Lung (tissue), 12 donors: ENCODE data around the gene GALNT10. TPM values are rescaled to one million over a fixed set of nuclear protein-coding genes. Genes with fewer than 3 reads are reported as not detected.

Experiments
- ATAC-seq: fragments of 200-7000 bp; cut with Tn5 transposase; one replicate; pipeline ENCODE4 v1.9.1; 2020; ENCODE audit warnings: moderate number of reproducible peaks; ENCODE audit not compliant: insufficient read depth, low FRiP score
- DNase-seq, 3 donors: peaks; one replicate each; pipeline ENCODE4 v3.0.0-alpha.2; 2013 to 2017
- H3K27ac ChIP-seq, 2 donors: one replicate each; pipeline ENCODE4 v1.5.1; 2013; ENCODE audit warnings: mild to moderate bottlenecking in 2 of 2, moderate library complexity in 2 of 2, control low read depth in 1 of 2, inconsistent platforms in 1 of 2, low read depth in 1 of 2, low read length in 1 of 2
- H3K27me3 ChIP-seq, 3 donors: one replicate each; pipeline ENCODE4 v1.5.1; 2013; ENCODE audit warnings: low read length in 2 of 3; ENCODE audit not compliant: control insufficient read depth in 3 of 3, insufficient read depth in 3 of 3
- H3K36me3 ChIP-seq, 4 donors: one replicate each; pipeline ENCODE4 v1.5.1; 2013; ENCODE audit warnings: low read length in 4 of 4, mild to moderate bottlenecking in 1 of 4, moderate library complexity in 1 of 4; ENCODE audit not compliant: control insufficient read depth in 4 of 4, insufficient read depth in 4 of 4
- H3K4me1 ChIP-seq, 5 donors: one replicate each; pipeline ENCODE4 v1.5.1; 2013; ENCODE audit warnings: low read length in 5 of 5, mild to moderate bottlenecking in 2 of 5, moderate library complexity in 1 of 5; ENCODE audit not compliant: control insufficient read depth in 5 of 5, insufficient read depth in 5 of 5
- H3K4me3 ChIP-seq: one replicate; pipeline ENCODE4 v1.5.1; 2013; ENCODE audit warnings: mild to moderate bottlenecking, control low read depth, moderate library complexity
- H3K9ac ChIP-seq, 2 donors: one replicate each; pipeline ENCODE4 v1.5.1; 2013; ENCODE audit warnings: low read length in 2 of 2, control low read depth in 1 of 2; ENCODE audit not compliant: insufficient read depth in 1 of 2
- H3K9me3 ChIP-seq, 4 donors: one replicate each; pipeline ENCODE4 v1.5.1; 2013; ENCODE audit warnings: low read length in 3 of 4, mild to moderate bottlenecking in 1 of 4, moderate library complexity in 1 of 4; ENCODE audit not compliant: control insufficient read depth in 4 of 4, insufficient read depth in 3 of 4
- WGBS, 2 donors: extraction: QIAGEN DNeasy Blood & Tissue Kit; methylation state at CpG; one replicate each; pipeline ENCODE4 v1.1.7; 2013; 5-methylcytosine and 5-hydroxymethylcytosine counted together
- polyA plus RNA-seq, 2 donors: library from polyadenylated mRNA; stranded (reverse); fragments of 200-250 nt; gene quantifications; one replicate each; pipeline ENCODE4 v1.2.1, GENCODE V29; 2013
- total RNA-seq, 2 donors: library from RNA; depleted of rRNA in 1 of 2; stranded (reverse); fragments of >200 nt in 1 of 2; gene quantifications; one replicate each; pipeline ENCODE4 v1.2.1, GENCODE V29; 2014 to 2021
- TF ChIP-seq, protein P1 (sequence below): IDR thresholded peaks from 2 replicates; pipeline ENCODE4 v1.5.1; 2012; ENCODE audit warnings: mild to moderate bottlenecking; ENCODE audit errors: control extremely low read depth, extremely low read depth
- donor health status: control.
- donor health status: control.
- donor health status: Bipolar disorder and iron deficiency.
- donor health status: healthy.
- donor health status: DM: yes; HTN: yes; CAD: no.

Gene GALNT10
- total and polyA plus RNA-seq, 4 donors, result 9.0 to 70.2 (median 22.0) TPM

DNA sequence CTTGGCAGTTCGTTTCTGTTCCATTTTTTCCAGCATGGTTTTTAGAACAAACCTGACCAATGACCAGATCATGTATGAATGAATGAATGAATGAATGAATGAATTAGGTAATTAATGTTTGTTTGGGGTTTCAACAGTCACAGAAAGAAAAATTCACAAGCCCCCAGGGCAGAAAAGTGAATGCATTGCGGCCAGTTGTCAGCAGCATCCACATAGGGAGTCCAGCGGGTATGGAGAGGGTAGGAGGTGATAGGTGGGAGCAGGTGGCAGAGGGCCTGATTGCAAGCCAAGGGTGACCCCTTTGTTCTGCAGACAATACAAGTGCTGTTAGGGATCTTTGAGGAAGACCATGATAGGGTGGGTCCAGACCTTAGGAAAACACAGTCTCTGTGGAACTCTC lies 205.6 kb downstream of the GALNT10 start:
- Histone ChIP-seq H3K4me3 (no peak overlapping the region), H3K36me3 (peaks cover 0 to 12% (median 0%) of the 10 kb centered on the region in 4 donors), H3K4me1 (peaks cover 0 to 5% (median 3%) of the 10 kb centered on the region in 5 donors), H3K9ac (no peak overlapping the region), H3K9me3 (no peaks in the 10 kb centered on the region), H3K27me3 (no peaks in the 10 kb centered on the region), H3K27ac (no peak overlapping the region)
- ATAC-seq (no peak), DNase-seq (no peak)
- TF ChIP-seq, protein P1, sequence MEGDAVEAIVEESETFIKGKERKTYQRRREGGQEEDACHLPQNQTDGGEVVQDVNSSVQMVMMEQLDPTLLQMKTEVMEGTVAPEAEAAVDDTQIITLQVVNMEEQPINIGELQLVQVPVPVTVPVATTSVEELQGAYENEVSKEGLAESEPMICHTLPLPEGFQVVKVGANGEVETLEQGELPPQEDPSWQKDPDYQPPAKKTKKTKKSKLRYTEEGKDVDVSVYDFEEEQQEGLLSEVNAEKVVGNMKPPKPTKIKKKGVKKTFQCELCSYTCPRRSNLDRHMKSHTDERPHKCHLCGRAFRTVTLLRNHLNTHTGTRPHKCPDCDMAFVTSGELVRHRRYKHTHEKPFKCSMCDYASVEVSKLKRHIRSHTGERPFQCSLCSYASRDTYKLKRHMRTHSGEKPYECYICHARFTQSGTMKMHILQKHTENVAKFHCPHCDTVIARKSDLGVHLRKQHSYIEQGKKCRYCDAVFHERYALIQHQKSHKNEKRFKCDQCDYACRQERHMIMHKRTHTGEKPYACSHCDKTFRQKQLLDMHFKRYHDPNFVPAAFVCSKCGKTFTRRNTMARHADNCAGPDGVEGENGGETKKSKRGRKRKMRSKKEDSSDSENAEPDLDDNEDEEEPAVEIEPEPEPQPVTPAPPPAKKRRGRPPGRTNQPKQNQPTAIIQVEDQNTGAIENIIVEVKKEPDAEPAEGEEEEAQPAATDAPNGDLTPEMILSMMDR, result no peak
- WGBS, 2 donors, result 81 to 100% methylated on average over 3 of the region's 3 CpGs

DNA sequence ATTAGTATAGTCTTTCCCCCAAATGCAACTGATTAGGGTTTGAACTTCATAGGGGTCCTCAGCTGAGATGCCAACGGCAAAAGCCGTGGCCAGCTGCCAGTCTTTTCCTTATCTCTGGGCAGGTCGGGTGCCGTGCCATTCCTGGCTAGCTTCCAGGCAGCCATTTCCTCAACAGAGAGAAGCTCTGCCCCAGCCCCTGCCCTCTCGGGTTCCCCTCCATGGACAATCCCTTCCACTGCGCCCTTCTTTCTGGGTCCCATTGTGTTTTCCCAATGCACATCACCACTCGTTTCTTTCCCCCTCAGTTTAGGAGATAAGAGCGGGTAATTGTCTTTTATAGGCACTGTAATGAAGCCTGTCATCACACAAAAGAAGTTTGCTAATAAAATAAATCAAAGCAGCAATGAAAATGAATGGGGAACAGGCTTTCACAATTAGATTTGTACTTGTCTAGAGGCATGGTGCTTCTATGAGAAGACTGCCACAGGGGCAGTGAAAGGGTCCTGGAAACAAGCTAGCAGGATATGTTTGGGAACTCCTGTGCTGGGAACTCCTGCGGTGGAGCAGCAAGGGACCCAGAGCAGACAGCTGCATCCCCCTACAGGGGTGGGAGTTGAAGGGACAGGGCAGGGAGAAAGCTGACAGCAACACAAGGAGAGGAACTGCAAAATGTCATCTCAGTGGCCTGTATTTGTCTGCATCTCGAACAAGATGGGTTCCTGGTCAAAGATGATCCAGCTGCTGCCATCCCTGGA lies 207.3 kb downstream of the GALNT10 start:
- Histone ChIP-seq H3K27me3 (no peaks in the 10 kb centered on the region), H3K27ac (no peak overlapping the region), H3K9ac (peak overlapping the region in 1 of 2 donors; percentile 46), H3K9me3 (no peaks in the 10 kb centered on the region), H3K4me3 (no peak overlapping the region), H3K4me1 (peaks cover 0 to 5% (median 3%) of the 10 kb centered on the region in 5 donors), H3K36me3 (peaks cover 0 to 12% (median 0%) of the 10 kb centered on the region in 4 donors)
- peak in 2 of 3 donors; percentile 37 to 50 for DNase-seq
- 40 to 44% methylated on average over 10 of the region's 10 CpGs for WGBS, 2 donors
- no peak for ATAC-seq
- TF ChIP-seq, protein P1, result no peak

DNA sequence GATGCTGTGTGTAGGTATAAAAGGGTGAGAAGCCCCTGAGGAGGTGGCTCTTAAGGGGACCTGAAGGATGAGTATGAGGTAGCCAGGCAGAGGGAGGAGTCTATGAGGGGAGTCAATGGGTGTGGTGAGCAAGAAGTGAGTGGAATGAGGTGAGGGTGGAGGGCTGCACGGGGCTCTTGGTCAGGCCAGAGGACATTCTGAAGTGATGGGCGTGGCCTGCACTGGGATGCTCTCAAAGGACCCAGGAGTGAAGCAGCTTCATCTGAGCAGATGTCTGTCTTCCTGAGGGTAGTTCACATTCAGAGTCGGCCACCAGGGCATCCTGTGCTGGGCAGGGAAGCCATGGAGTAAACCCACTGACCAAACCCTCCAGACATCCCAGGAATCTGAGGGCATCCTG lies 210.1 kb downstream of the GALNT10 start:
- 85 to 92% methylated on average over 3 of the region's 3 CpGs for WGBS, 2 donors

More for the DNA sequence above, 210.1 kb downstream of the GALNT10 start:
- no peak for DNase-seq
- H3K27me3 ChIP-seq, result no peaks in the 10 kb centered on the region
- H3K27ac ChIP-seq, result no peak overlapping the region
- no peak for ATAC-seq
- TF ChIP-seq, protein P1, result no peak
- no peaks in the 10 kb centered on the region for H3K9me3 ChIP-seq
- H3K36me3 ChIP-seq, result peaks cover 0 to 7% (median 0%) of the 10 kb centered on the region in 4 donors
- no peak overlapping the region for H3K9ac ChIP-seq
- H3K4me1 ChIP-seq, result peaks cover 0 to 14% (median 4%) of the 10 kb centered on the region in 5 donors
- H3K4me3 ChIP-seq, result no peak overlapping the region
